IMR-90 (cell line): ENCODE data around the gene ARSA. TPM values are rescaled to one million over a fixed set of nuclear protein-coding genes. Genes with fewer than 3 reads are reported as not detected.
A peak's percentile ranks its signal among the peaks of the same experiment; 100 is the strongest.

Experiments
- ATAC-seq: fragments of 200-7000 bp; cut with Tn5 transposase; 2 replicates; pipeline ENCODE4 v1.9.1; 2020; ENCODE audit warnings: low read depth, mild to moderate bottlenecking, moderate library complexity
- BruUV-seq: library from RNA; stranded (reverse); fragments of 400-500 nt; replicated peaks from 2 replicates; lab custom pipeline; 2021; lab: Mats Ljungman, UMichigan
- CTCF ChIA-PET: fragments of 300-600 bp; formaldehyde crosslinking; extraction: SDS; loops from one replicate; lab custom pipeline; 2021; ENCODE audit warnings: antibody characterized with exemption; lab: Yijun Ruan, JAX
- POLR2A ChIA-PET: fragments of 300-600 bp; sonication (Branson Sonifier 250); formaldehyde crosslinking; loops from one replicate; lab custom pipeline; 2022; ENCODE audit warnings: antibody characterized with exemption; ENCODE audit not compliant: unreplicated experiment; lab: Charles Lee
- DNase-seq: peaks from one replicate; pipeline ENCODE4 v3.0.0; 2013
- H2AFZ ChIP-seq: replicated peaks from 2 replicates; pipeline ENCODE3; 2013; ENCODE audit warnings: low read length, mild to moderate bottlenecking; ENCODE audit not compliant: poor library complexity
- H2AK5ac ChIP-seq: 2 replicates; pipeline ENCODE4 v1.6.1; 2013; ENCODE audit warnings: low read depth, low read length, inconsistent platforms
- H2AK9ac ChIP-seq: replicated peaks from 2 replicates; pipeline ENCODE3; 2013; ENCODE audit warnings: mild to moderate bottlenecking, low read depth, low read length, moderate library complexity; ENCODE audit not compliant: poor library complexity
- H2BK120ac ChIP-seq: 2 replicates; pipeline ENCODE4 v1.6.1; 2013; ENCODE audit warnings: low read depth, low read length, inconsistent platforms
- H2BK15ac ChIP-seq: 3 replicates; pipeline ENCODE4 v1.6.1; 2013; ENCODE audit warnings: low read depth, low read length, inconsistent platforms
- H2BK20ac ChIP-seq: 2 replicates; pipeline ENCODE4 v1.6.1; 2013; ENCODE audit warnings: low read depth, mild to moderate bottlenecking, inconsistent platforms, low read length, moderate library complexity
- H2BK5ac ChIP-seq: 2 replicates; pipeline ENCODE4 v1.6.1; 2013; ENCODE audit warnings: mild to moderate bottlenecking, low read depth, low read length, inconsistent platforms; ENCODE audit not compliant: poor library complexity, severe bottlenecking
- H3K14ac ChIP-seq: replicated peaks from 2 replicates; pipeline ENCODE4 v1.6.1; 2013; ENCODE audit warnings: low read depth, low read length, inconsistent platforms
- H3K18ac ChIP-seq: 2 replicates; pipeline ENCODE4 v1.6.1; 2013; ENCODE audit warnings: low read depth, low read length, control low read depth
- H3K23ac ChIP-seq: 2 replicates; pipeline ENCODE4 v1.6.1; 2013; ENCODE audit warnings: low read depth, low read length, inconsistent platforms
- H3K27ac ChIP-seq: 2 replicates; pipeline ENCODE4 v1.5.1; 2013; ENCODE audit warnings: mild to moderate bottlenecking, control low read depth, low read length; ENCODE audit not compliant: insufficient read depth
- H3K27me3 ChIP-seq: 2 replicates; pipeline ENCODE4 v1.6.1; 2013; ENCODE audit warnings: low read length; ENCODE audit not compliant: control insufficient read depth, insufficient read depth
- H3K36me3 ChIP-seq: 2 replicates; pipeline ENCODE4 v1.6.1; 2013; ENCODE audit warnings: low read length, mixed read lengths; ENCODE audit not compliant: control insufficient read depth, insufficient read depth
- H3K4ac ChIP-seq: 2 replicates; pipeline ENCODE4 v1.6.1; 2013; ENCODE audit warnings: low read depth, low read length, inconsistent platforms
- H3K4me1 ChIP-seq: 2 replicates; pipeline ENCODE4 v1.6.1; 2013; ENCODE audit warnings: low read length, mixed read lengths; ENCODE audit not compliant: control insufficient read depth, insufficient read depth
- H3K4me2 ChIP-seq: 2 replicates; pipeline ENCODE4 v1.6.1; 2013; ENCODE audit warnings: low read depth, mild to moderate bottlenecking, control low read depth, low read length, moderate library complexity
- H3K4me3 ChIP-seq: 2 replicates; pipeline ENCODE4 v1.5.1; 2013; ENCODE audit warnings: low read depth, mild to moderate bottlenecking, control low read depth, low read length, moderate library complexity; ENCODE audit not compliant: insufficient read depth
- H3K56ac ChIP-seq: 2 replicates; pipeline ENCODE4 v1.6.1; 2013; ENCODE audit warnings: low read length, inconsistent platforms; ENCODE audit not compliant: insufficient read depth; ENCODE audit errors: extremely low read depth
- H3K79me1 ChIP-seq, 2 experiments: 2 replicates each; pipeline ENCODE4 v1.6.1; 2013; ENCODE audit warnings: low read length in 2 of 2, inconsistent platforms in 1 of 2, low read depth in 1 of 2
- H3K9ac ChIP-seq: 2 replicates; pipeline ENCODE4 v1.6.1; 2013; ENCODE audit warnings: low read depth, low read length, control low read depth
- H3K9me1 ChIP-seq: 2 replicates; pipeline ENCODE4 v1.6.1; 2013; ENCODE audit warnings: low read length, inconsistent platforms; ENCODE audit not compliant: insufficient read depth
- H3K9me3 ChIP-seq: 2 replicates; pipeline ENCODE4 v1.6.1; 2013; ENCODE audit warnings: low read length; ENCODE audit not compliant: control insufficient read depth, insufficient read depth
- H4K20me1 ChIP-seq: 2 replicates; pipeline ENCODE4 v1.6.1; 2013; ENCODE audit warnings: low read length, inconsistent platforms; ENCODE audit not compliant: insufficient read depth
- H4K5ac ChIP-seq: 2 replicates; pipeline ENCODE4 v1.6.1; 2013; ENCODE audit warnings: mild to moderate bottlenecking, low read depth, low read length, control low read depth
- H4K8ac ChIP-seq, 2 experiments: 2 replicates each; pipeline ENCODE4 v1.6.1; 2013; ENCODE audit warnings: low read depth in 2 of 2, low read length in 2 of 2, control low read depth in 1 of 2, inconsistent platforms in 1 of 2
- H4K91ac ChIP-seq: 2 replicates; pipeline ENCODE4 v1.6.1; 2013; ENCODE audit warnings: low read depth, low read length, inconsistent platforms; ENCODE audit not compliant: insufficient read depth
- BHLHE40 ChIP-seq: fragments of 150-350 bp; IDR thresholded peaks from 2 replicates; pipeline ENCODE4 v1.6.1; 2016; ENCODE audit warnings: mild to moderate bottlenecking, low read depth, low read length
- ELK1 ChIP-seq: fragments of 150-350 bp; IDR thresholded peaks from 2 replicates; pipeline ENCODE4 v1.6.1; 2016; ENCODE audit warnings: low read depth, mild to moderate bottlenecking, low read length, moderate library complexity, borderline replicate concordance
- FOS ChIP-seq: fragments of 150-350 bp; IDR thresholded peaks from 2 replicates; pipeline ENCODE4 v1.6.1; 2016; ENCODE audit warnings: low read depth, low read length
- MAFK ChIP-seq: IDR thresholded peaks from 2 replicates; pipeline ENCODE4 v1.6.1; 2012; ENCODE audit warnings: low read depth, low read length, improper control_type of control experiment
- NFE2L2 ChIP-seq: fragments of 150-350 bp; IDR thresholded peaks from 2 replicates; pipeline ENCODE4 v1.6.1; 2016; ENCODE audit warnings: low read depth, mild to moderate bottlenecking, low read length
- RCOR1 ChIP-seq: IDR thresholded peaks from 2 replicates; pipeline ENCODE4 v1.6.1; 2012; ENCODE audit warnings: mild to moderate bottlenecking, low read length, improper control_type of control experiment; ENCODE audit not compliant: insufficient replicate concordance
- RFX5 ChIP-seq: IDR thresholded peaks from 2 replicates; pipeline ENCODE4 v1.8.0; 2012; ENCODE audit warnings: low read depth, mild to moderate bottlenecking, low read length, moderate library complexity
- WGBS, 2 experiments: methylation state at CpG; one replicate each; pipeline versions ENCODE4 v1.1.5 to v1.1.7; 2013; ENCODE audit warnings: missing lambda C conversion rate in 2 of 2; ENCODE audit not compliant: insufficient read length in 1 of 2; ENCODE audit errors: extremely low coverage in 2 of 2; 5-methylcytosine and 5-hydroxymethylcytosine counted together
- dilution Hi-C: fragments of 300-500 bp; cut with HindIII; formaldehyde crosslinking; loops from one replicate; pipeline ENCODE4 v1.14.3; 2018; ENCODE audit warnings: low sequenced_read_pairs; ENCODE audit not compliant: unreplicated experiment
- in situ Hi-C: fragments of 300-500 bp; cut with MboI; formaldehyde crosslinking; loops from 3 replicates; pipeline ENCODE4 v1.14.3; 2019; ENCODE audit warnings: low sequenced_read_pairs, inconsistent platforms, mixed read lengths
- intact Hi-C: fragments of 100-400 bp; cut with micrococcal nuclease; formaldehyde crosslinking; loops from 2 replicates; pipeline ENCODE4 v1.10.0; 2022
- polyA plus RNA-seq, 3 experiments: library from polyadenylated mRNA; depleted of rRNA; stranded (reverse); fragments of >200 nt; gene quantifications; 2 replicates each; pipeline ENCODE4 v1.2.3, GENCODE V29; 2012; ENCODE audit warnings: low replicate concordance in 1 of 3
- total RNA-seq: library from RNA; depleted of rRNA; stranded (reverse); fragments of >200 nt; gene quantifications from 2 replicates; pipeline ENCODE4 v1.2.3, GENCODE V29; 2012

The ARSA gene
- total and polyA plus RNA-seq, 2 of the 4 experiments (the other 2 are of a cell fraction), result 3.4 to 24.2 TPM

- TF ChIP-seq BHLHE40 (no peak), MAFK (no peak)
These were observed 43.6 kb downstream of the ARSA start (continued) for GRCh38 chr22:50584106-50585096.

DNA sequence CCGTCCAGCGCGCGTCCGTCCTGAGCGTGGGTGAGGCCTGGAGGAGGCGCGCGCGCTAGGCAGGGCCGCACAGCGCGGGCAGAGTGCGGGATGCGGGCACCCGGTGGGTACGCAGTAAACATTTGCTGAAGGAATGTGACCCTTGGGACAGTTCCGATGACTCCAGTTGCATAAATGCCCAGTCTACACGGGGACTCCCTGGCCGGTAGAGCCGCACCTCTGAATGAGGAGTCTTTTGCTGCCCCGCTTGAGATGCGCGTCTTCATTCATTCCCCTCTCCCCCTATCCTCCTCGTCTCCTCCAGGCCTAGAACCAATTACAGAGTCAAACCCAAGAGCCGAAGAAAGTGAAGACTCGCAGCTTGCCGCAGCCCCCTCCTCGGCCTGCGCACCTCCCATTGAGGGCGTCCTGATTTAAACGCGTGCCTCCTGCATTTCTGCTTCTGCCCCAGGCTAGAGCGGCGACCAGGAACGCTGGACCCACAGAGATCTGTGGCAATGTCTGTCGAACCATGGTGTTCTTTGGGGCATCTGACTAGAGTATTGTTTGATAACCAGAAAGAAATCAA is 44.6 kb downstream of the ARSA start:
- Histone ChIP-seq H3K9ac (peak overlapping the region; percentile 85), H3K4me2 (peak overlapping the region; percentile 96), H2AK9ac (peak overlapping the region; percentile 93), H3K4me1 (peaks cover 14% of the 10 kb centered on the region), H3K27me3 (no peaks in the 10 kb centered on the region), H3K4me3 (peak overlapping the region; percentile 80), H3K27ac (peak overlapping the region; percentile 55; the same call in 1 of the 2 replicates), H4K20me1 (no peaks in the 10 kb centered on the region; the same call in 1 of the 2 replicates), H2BK120ac (no peak overlapping the region), H2AK5ac (peak overlapping the region; percentile 44), H3K79me1 (peaks cover 18 to 39% of the 10 kb centered on the region in 2 experiments), H4K5ac (no peak overlapping the region), H3K36me3 (peaks cover 4% of the 10 kb centered on the region; the same call in 1 of the 2 replicates), H3K14ac (peak overlapping the region; percentile 88), H3K9me3 (no peaks in the 10 kb centered on the region), H3K56ac (no peak overlapping the region; the same call in 1 of the 2 replicates), H4K8ac (peak overlapping the region; percentile 26 to 46; a peak in 2 of 4 replicates), H2BK5ac (no peak overlapping the region), H3K9me1 (peaks cover 28% of the 10 kb centered on the region), H3K18ac (no peak overlapping the region), H2BK15ac (no peak overlapping the region), H2BK20ac (no peak overlapping the region), H2AFZ (peak overlapping the region; percentile 96), H3K4ac (peak overlapping the region; percentile 71), H4K91ac (no peak overlapping the region), H3K23ac (peak overlapping the region; percentile 96)
- TF ChIP-seq ELK1 (no peak), BHLHE40 (no peak), MAFK (no peak), RCOR1 (no peak), RFX5 (no peak), NFE2L2 (no peak), FOS (no peak)
- BruUV-seq, result no TSS peak
- WGBS, 2 experiments, result 0% methylated on average over 10 of the region's 37 CpGs; no CpG with 5 or more reads in 1 of the 2 experiments
- in situ Hi-C loops (no loop called here), dilution Hi-C loops (no loop called here), intact Hi-C loops (loop anchor here (2.0 to 5.0 kb wide), 3 partner anchors 45 to 56 kb away; partner anchors contain the start of genes ARSA and SCO2)
- POLR2A ChIA-PET, result interaction anchor here (1.6 kb wide), 1 partner anchor 10 kb away, joined by 3 read pairs; no protein-coding TSS in a partner anchor
- peak; percentile 22 for ATAC-seq
- CTCF ChIA-PET, result interaction anchor here (1.6 kb wide), 1 partner anchor 58 kb away, joined by 5 read pairs; the partner anchor contains the start of gene SCO2
- no peak for DNase-seq
